Esophagus muscularis mucosa (tissue), 4 donors: ENCODE data around the gene ZNF554.

Experiments used
- CTCF ChIP-seq, 3 experiments: fragments of 200-600 bp in 2 of 3; fragments of 450-650 bp in 1 of 3; sonication (generic) in 2 of 3; IDR thresholded peaks; one replicate each; pipeline ENCODE4 v1.5.1; 2017 to 2019; ENCODE audit warnings: antibody characterized with exemption in 3 of 3, mild to moderate bottlenecking in 2 of 3, moderate library complexity in 1 of 3
- EP300 ChIP-seq: sonication (generic); formaldehyde crosslinking; IDR thresholded peaks from one replicate; pipeline ENCODE4 v1.6.1; 2017; ENCODE audit warnings: antibody characterized with exemption
- POLR2A ChIP-seq: fragments of 450-650 bp; IDR thresholded peaks from one replicate; pipeline ENCODE4 v1.6.1; 2017; ENCODE audit warnings: antibody characterized with exemption, moderate library complexity, mild to moderate bottlenecking, low read depth
- POLR2AphosphoS5 ChIP-seq, 2 donors: sonication (generic); formaldehyde crosslinking; IDR thresholded peaks; one replicate each; pipeline ENCODE4 v1.6.1; 2017; ENCODE audit warnings: antibody characterized with exemption in 2 of 2

GRCh38 chr19:2865334-2866100 is 45.8 kb downstream of the ZNF554 start:
- TF ChIP-seq POLR2AphosphoS5 (IDR thresholded peaks at IDR 0.05) (no peak), POLR2A (no peak), CTCF (IDR thresholded peaks at IDR 0.05) (no peak), EP300 (no peak)
